ENCODE results near the gene ATP12A.
"Not testable (repeated sequence)": the region's sequence is repeated elsewhere in the genome, so short reads cannot be mapped to it uniquely, and the experiment has no call there.

The ATP12A gene

GRCh38 chr13:24691381-24691780 is 11.2 kb downstream of the ATP12A start:
- no peak for DNase-seq

GRCh38 chr13:24692561-24692960 is 12.4 kb downstream of the ATP12A start:
- no peak for DNase-seq

GRCh38 chr13:24693862-24694471 is 13.8 kb downstream of the ATP12A start:
- DNase-seq, result peak; percentile 80

GRCh38 chr13:24694907-24695306 is 14.7 kb downstream of the ATP12A start:
- DNase-seq, result no peak

GRCh38 chr13:24698686-24699085 is 18.5 kb downstream of the ATP12A start:
- DNase-seq, result no peak

GRCh38 chr13:24699541-24699940 is 19.3 kb downstream of the ATP12A start:
- DNase-seq, result no peak

- DNase-seq, result peak; percentile 41
Observed at GRCh38 chr13:24700539-24700938, 20.3 kb downstream of the ATP12A start.

- no peak for DNase-seq
Observed at GRCh38 chr13:24706886-24707585, 26.8 kb downstream of the ATP12A start.

GRCh38 chr13:24709186-24709913 is 29.1 kb downstream of the ATP12A start:
- peak; percentile 89 for DNase-seq

- no peak for DNase-seq
Observed at GRCh38 chr13:24713022-24713421, 32.8 kb downstream of the ATP12A start.

- DNase-seq, result no peak
Observed at GRCh38 chr13:24716011-24716410, 35.8 kb downstream of the ATP12A start.

- DNase-seq, result no peak
Observed at GRCh38 chr13:24716446-24716845, 36.2 kb downstream of the ATP12A start.

GRCh38 chr13:24717217-24717616 is 37.0 kb downstream of the ATP12A start:
- no peak for DNase-seq

- DNase-seq, result no peak
Observed at GRCh38 chr13:24718192-24718965, 38.2 kb downstream of the ATP12A start.

- no peak for DNase-seq
Observed at GRCh38 chr13:24719139-24719538, 38.9 kb downstream of the ATP12A start.

- DNase-seq, result no peak
Observed at GRCh38 chr13:24723206-24723605, 43.0 kb downstream of the ATP12A start.

GRCh38 chr13:24724714-24725113 is 44.5 kb downstream of the ATP12A start:
- no peak for DNase-seq

GRCh38 chr13:24725379-24725778 is 45.2 kb downstream of the ATP12A start:
- DNase-seq, result no peak

- DNase-seq, result peak; percentile 81
Observed at GRCh38 chr13:24727731-24728601, 47.8 kb downstream of the ATP12A start.

GRCh38 chr13:24730873-24731567 is 50.8 kb downstream of the ATP12A start:
- not testable (repeated sequence) for DNase-seq

GRCh38 chr13:24734950-24735349 is 54.7 kb downstream of the ATP12A start:
- DNase-seq, result no peak

GRCh38 chr13:24737042-24737441 is 56.8 kb downstream of the ATP12A start:
- no peak for DNase-seq

Measured in activated CD4-positive, alpha-beta T cell treated with anti-CD3 and anti-CD28 coated beads, Interleukin-10, Interleukin-2, amounts not matched to agents 100 ng/mL and 50 ng/mL, durations not matched to agents 16 hours and 8 hours (primary cell).